Measurements from ENCODE around the gene PRSS37. TPM values are rescaled to one million over a fixed set of nuclear protein-coding genes. Genes with fewer than 3 reads are reported as not detected.

The PRSS37 gene
- total RNA-seq, 1 experiment from 2014 or later: not detected

GRCh38 chr7:141838581-141838980, 2.7 kb downstream of the PRSS37 start:
- Mint-ChIP-seq H3K27ac (no peak overlapping the region), H3K36me3 (ENCODE audit: insufficient read depth in 1 of 3, low read depth in 3 of 3) (no peaks in the 10 kb centered on the region)
- H3K4ac ChIP-seq (ENCODE audit: low read depth, low read length): no peak overlapping the region

More at GRCh38 chr7:141838581-141838980, 2.7 kb downstream of the PRSS37 start:
- H2AK5ac ChIP-seq (ENCODE audit: insufficient read length, low read length): no peak overlapping the region
- no peaks in the 10 kb centered on the region for H3K9me3 ChIP-seq (ENCODE audit: control insufficient read depth, low read depth, low read length)
- H3K4me1 Mint-ChIP-seq: peaks cover 3 to 5% of the 10 kb centered on the region in 2 experiments
- no peak overlapping the region for H2BK12ac ChIP-seq (ENCODE audit: insufficient read length, low read depth, low read length)
- no peak overlapping the region for H2BK5ac ChIP-seq (ENCODE audit: insufficient read length, low read length)
- no peaks in the 10 kb centered on the region for H3K9me3 Mint-ChIP-seq
- H3K14ac ChIP-seq (ENCODE audit: insufficient read depth, low read length): no peak overlapping the region
- no peak overlapping the region for H2BK20ac ChIP-seq (ENCODE audit: low read depth, low read length, poor library complexity, severe bottlenecking)
- no peak overlapping the region for H2AFZ ChIP-seq (ENCODE audit: low read length)
- H3K23ac ChIP-seq (ENCODE audit: insufficient read length, low read depth, low read length): no peak overlapping the region
- no peak overlapping the region for H3K4me3 Mint-ChIP-seq
- no peak overlapping the region for H4K91ac ChIP-seq (ENCODE audit: insufficient read length, low read depth, low read length)
- H4K5ac ChIP-seq (ENCODE audit: insufficient read length, low read depth, low read length): no peak overlapping the region
- DNase-seq: no peak
- no peak overlapping the region for H3K4me2 ChIP-seq (ENCODE audit: insufficient read depth, insufficient read length, low read length)
- H3K56ac ChIP-seq (ENCODE audit: insufficient read length, low read depth, low read length): no peak overlapping the region
- H3K4me1 ChIP-seq (ENCODE audit: insufficient read depth, low read length): no peaks in the 10 kb centered on the region
- H3T11ph ChIP-seq (ENCODE audit: low read length): no peak overlapping the region
- no peak overlapping the region for H3K18ac ChIP-seq (ENCODE audit: insufficient read length, low read depth, low read length)
- H2BK15ac ChIP-seq (ENCODE audit: low read depth, low read length): no peak overlapping the region
- H3K27me3 Mint-ChIP-seq (ENCODE audit: low read depth): peaks cover 5% of the 10 kb centered on the region
- H3K9ac ChIP-seq (ENCODE audit: extremely low read depth, insufficient read length, low read length): no peak overlapping the region
- no peak overlapping the region for H2BK120ac ChIP-seq (ENCODE audit: low read depth, low read length, poor library complexity, severe bottlenecking)
- no peak overlapping the region for H3K27ac ChIP-seq (ENCODE audit: insufficient read length, low read depth, low read length)
- H4K8ac ChIP-seq (replicated peaks; ENCODE audit: insufficient read length, low read depth, low read length): no peak overlapping the region
- no peaks in the 10 kb centered on the region for H4K20me1 ChIP-seq (ENCODE audit: control insufficient read depth, insufficient read depth, insufficient read length)
- no peaks in the 10 kb centered on the region for H3K79me2 ChIP-seq (ENCODE audit: insufficient read depth, low read length)
- no peaks in the 10 kb centered on the region for H3K27me3 ChIP-seq (ENCODE audit: insufficient read depth, low read length)
- no CpG with 5 or more reads among the region's 1 CpG for WGBS (ENCODE audit: extremely low coverage, insufficient read length, low lambda C conversion rate)
- H3K79me1 ChIP-seq (ENCODE audit: insufficient read depth, low read depth, low read length, poor library complexity, severe bottlenecking): no peaks in the 10 kb centered on the region
- no peaks in the 10 kb centered on the region for H3K23me2 ChIP-seq (ENCODE audit: insufficient read length, low read depth, low read length, poor library complexity, severe bottlenecking)
- no peak for TF ChIP-seq CTCF (conservative IDR thresholded peaks at IDR 0.05)

All from H9 (cell line).